ENCODE results near the gene PRC1. TPM values are rescaled to one million over a fixed set of nuclear protein-coding genes. Genes with fewer than 3 reads are reported as not detected.

The PRC1 gene
- total and polyA plus RNA-seq, 8 donors, result 3.9 to 12.7 (median 5.0) TPM

- Histone ChIP-seq H3K27me3 (no peaks in the 10 kb centered on the region), H3K36me3 (peaks cover 0 to 75% (median 43%) of the 10 kb centered on the region in 3 donors), H3K4me1 (no peaks in the 10 kb centered on the region), H3K9me3 (no peaks in the 10 kb centered on the region), H3K4me3 (no peak overlapping the region), H3K27ac (no peak overlapping the region)
- 90 to 93% methylated on average over 16 of the region's 16 CpGs for WGBS, 2 donors
- TF ChIP-seq CTCF (IDR thresholded peaks at IDR 0.05), result no peak
- intact Hi-C loops (cut with DNase I), result no loop called here
- DNase-seq (no peak), FAIRE-seq (no peak), ATAC-seq (no peak)
Measured at GRCh38 chr15:90946538-90946937, 47.8 kb downstream of the PRC1 start.

- no peak for TF ChIP-seq CTCF (IDR thresholded peaks at IDR 0.05)
- no peak for ATAC-seq
- H3K27ac ChIP-seq, result no peak overlapping the region
- H3K36me3 ChIP-seq, result peaks cover 0 to 83% (median 44%) of the 10 kb centered on the region in 3 donors
- no peaks in the 10 kb centered on the region for H3K9me3 ChIP-seq
- WGBS, 2 donors, result 96 to 97% methylated on average over 7 of the region's 7 CpGs
- no peak for DNase-seq
- no peak for FAIRE-seq
- H3K4me1 ChIP-seq, result no peaks in the 10 kb centered on the region
- H3K27me3 ChIP-seq, result no peaks in the 10 kb centered on the region
- intact Hi-C loops (cut with DNase I), result no loop called here
- H3K4me3 ChIP-seq, result no peak overlapping the region
Measured at GRCh38 chr15:90945091-90945490, 49.2 kb downstream of the PRC1 start.

- Histone ChIP-seq H3K9me3 (no peaks in the 10 kb centered on the region), H3K4me1 (no peaks in the 10 kb centered on the region), H3K27ac (no peak overlapping the region), H3K4me3 (no peak overlapping the region), H3K27me3 (no peaks in the 10 kb centered on the region), H3K36me3 (peaks cover 0 to 81% (median 51%) of the 10 kb centered on the region in 3 donors)
- 87% methylated on average over 12 of the region's 12 CpGs for WGBS, 2 donors
- FAIRE-seq, result no peak
- DNase-seq, result no peak
- ATAC-seq, result no peak
- no peak for TF ChIP-seq CTCF (IDR thresholded peaks at IDR 0.05)
- intact Hi-C loops (cut with DNase I), result no loop called here
Measured at GRCh38 chr15:90942354-90943120, 51.8 kb downstream of the PRC1 start.

- Histone ChIP-seq H3K9me3 (no peaks in the 10 kb centered on the region), H3K4me3 (no peak overlapping the region), H3K36me3 (peaks cover 0 to 77% (median 46%) of the 10 kb centered on the region in 3 donors), H3K27me3 (no peaks in the 10 kb centered on the region), H3K27ac (no peak overlapping the region), H3K4me1 (peaks cover 0 to 7% (median 0%) of the 10 kb centered on the region in 3 donors)
- WGBS, 2 donors, result 96% methylated on average over 4 of the region's 4 CpGs
- DNase-seq (no peak), ATAC-seq (no peak), FAIRE-seq (no peak)
- intact Hi-C loops (cut with DNase I), result no loop called here
- TF ChIP-seq CTCF (IDR thresholded peaks at IDR 0.05), result no peak
Measured at GRCh38 chr15:90941038-90941437, 53.3 kb downstream of the PRC1 start.

GRCh38 chr15:90939756-90940155, 54.6 kb downstream of the PRC1 start:
- no peaks in the 10 kb centered on the region for H3K9me3 ChIP-seq
- no peaks in the 10 kb centered on the region for H3K27me3 ChIP-seq
- H3K36me3 ChIP-seq, result peaks cover 0 to 66% (median 42%) of the 10 kb centered on the region in 3 donors
- H3K4me3 ChIP-seq, result no peak overlapping the region
- 77 to 94% methylated on average over 7 of the region's 7 CpGs for WGBS, 2 donors
- FAIRE-seq, result no peak
- DNase-seq, result no peak
- intact Hi-C loops (cut with DNase I), result no loop called here
- peaks cover 0 to 11% (median 0%) of the 10 kb centered on the region in 3 donors for H3K4me1 ChIP-seq
- ATAC-seq, result no peak
- H3K27ac ChIP-seq, result no peak overlapping the region
- TF ChIP-seq CTCF (IDR thresholded peaks at IDR 0.05), result no peak
